ENCODE measurements around the gene ITGAV.

The ITGAV gene

GRCh38 chr2:186724736-186725135 is 134.9 kb downstream of the ITGAV start:
- DNase-seq, result no peak

GRCh38 chr2:186725783-186726182 is 135.9 kb downstream of the ITGAV start:
- DNase-seq, result no peak

GRCh38 chr2:186726938-186727337 is 137.1 kb downstream of the ITGAV start:
- DNase-seq, result no peak

- DNase-seq, result no peak
These were observed 138.8 kb downstream of the ITGAV start for GRCh38 chr2:186728631-186729030.
